LHCN-M2 (cell line): ENCODE data around the gene RIPK4. TPM values are rescaled to one million over a fixed set of nuclear protein-coding genes. Genes with fewer than 3 reads are reported as not detected.
A peak's percentile ranks its signal among the peaks of the same experiment; 100 is the strongest.
"Not testable (repeated sequence)": the region's sequence is repeated elsewhere in the genome, so short reads cannot be mapped to it uniquely, and the experiment has no call there.

ENCODE experiments used
- DNase-seq: peaks from one replicate; pipeline ENCODE4 v3.0.0-alpha.2; 2012; ENCODE audit warnings: low read depth
- total RNA-seq: library from RNA; depleted of rRNA; stranded (reverse); fragments of >200 nt; gene quantifications from 2 replicates; pipeline ENCODE4 v1.2.3, GENCODE V29; 2014

The RIPK4 gene
- total RNA-seq, 1 experiment from 2014 or later: not detected

DNA sequence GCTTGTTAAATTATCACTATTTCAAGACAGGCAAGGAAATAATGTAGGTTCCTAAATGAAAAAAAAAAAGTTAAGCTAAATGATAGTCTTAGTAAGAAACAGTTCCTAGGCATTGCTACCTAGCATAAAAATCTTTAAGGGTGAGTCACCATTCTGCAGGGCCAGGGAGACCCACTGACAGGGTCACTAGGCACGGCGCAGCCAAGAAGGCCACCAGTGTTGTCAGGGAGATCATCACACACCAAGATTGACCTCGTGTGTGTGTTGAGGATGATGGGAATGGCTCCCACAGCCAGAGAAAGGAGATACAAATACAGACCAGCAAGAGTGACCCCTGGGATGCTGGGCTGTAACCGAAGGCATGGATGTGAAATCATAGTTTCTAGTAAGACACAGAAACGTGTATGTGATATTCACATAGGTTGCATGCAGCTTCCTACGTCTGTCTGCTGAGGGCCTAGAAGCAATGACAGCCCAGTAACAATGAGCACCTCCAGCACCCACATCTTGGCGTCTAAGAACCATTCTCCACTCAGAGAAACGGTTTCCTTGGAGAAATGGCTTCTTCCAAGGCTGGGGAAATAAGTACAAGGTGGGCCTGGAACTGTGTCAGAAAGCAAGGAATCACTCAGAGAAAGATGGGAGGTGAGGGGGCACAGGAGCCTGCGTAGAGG lies 29.1 kb downstream of the RIPK4 start:
- no peak for DNase-seq

DNA sequence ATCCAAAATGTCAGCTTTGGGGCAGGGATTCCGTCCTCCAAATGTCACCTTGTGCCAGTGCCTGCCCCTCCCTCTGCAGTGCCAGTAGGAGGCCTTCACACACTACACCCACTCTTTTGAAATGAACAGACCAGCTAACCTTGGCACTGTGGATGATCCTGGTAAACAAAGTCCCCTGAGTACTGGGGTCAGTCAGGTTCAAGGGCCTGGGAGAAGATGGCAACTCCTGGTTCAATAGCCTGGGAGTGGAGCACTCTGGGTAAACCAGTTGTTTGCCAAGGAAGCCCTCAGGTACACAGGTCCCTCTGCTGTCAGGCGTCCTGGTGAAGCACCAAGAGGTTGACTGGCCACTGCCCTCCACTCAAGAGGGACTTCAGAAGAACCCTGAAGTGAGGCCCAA lies 30.4 kb downstream of the RIPK4 start:
- no peak for DNase-seq

- no peak for DNase-seq
Measured at GRCh38 chr21:41733951-41734689, 32.7 kb downstream of the RIPK4 start.

DNA sequence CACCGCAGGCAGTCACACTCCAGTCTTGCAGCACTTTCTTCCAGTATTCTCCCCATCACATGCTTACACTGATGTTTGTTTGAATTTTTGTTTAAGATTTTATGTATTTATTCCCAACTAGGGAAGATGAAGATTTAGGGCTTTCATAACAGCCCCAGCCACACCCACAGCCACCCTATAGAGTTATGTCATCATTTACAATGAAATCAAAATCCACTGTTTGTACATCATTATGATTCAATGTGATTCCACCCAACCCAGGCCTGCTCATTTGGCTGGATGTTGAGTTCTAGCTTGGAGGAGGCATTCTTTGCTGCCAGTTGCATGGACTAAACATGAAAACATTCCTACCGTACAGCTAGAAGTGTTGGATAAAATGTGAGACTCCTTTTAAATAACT lies 35.8 kb downstream of the RIPK4 start:
- DNase-seq: no peak

- no peak for DNase-seq
Measured at GRCh38 chr21:41730367-41730765, 36.5 kb downstream of the RIPK4 start.

DNA sequence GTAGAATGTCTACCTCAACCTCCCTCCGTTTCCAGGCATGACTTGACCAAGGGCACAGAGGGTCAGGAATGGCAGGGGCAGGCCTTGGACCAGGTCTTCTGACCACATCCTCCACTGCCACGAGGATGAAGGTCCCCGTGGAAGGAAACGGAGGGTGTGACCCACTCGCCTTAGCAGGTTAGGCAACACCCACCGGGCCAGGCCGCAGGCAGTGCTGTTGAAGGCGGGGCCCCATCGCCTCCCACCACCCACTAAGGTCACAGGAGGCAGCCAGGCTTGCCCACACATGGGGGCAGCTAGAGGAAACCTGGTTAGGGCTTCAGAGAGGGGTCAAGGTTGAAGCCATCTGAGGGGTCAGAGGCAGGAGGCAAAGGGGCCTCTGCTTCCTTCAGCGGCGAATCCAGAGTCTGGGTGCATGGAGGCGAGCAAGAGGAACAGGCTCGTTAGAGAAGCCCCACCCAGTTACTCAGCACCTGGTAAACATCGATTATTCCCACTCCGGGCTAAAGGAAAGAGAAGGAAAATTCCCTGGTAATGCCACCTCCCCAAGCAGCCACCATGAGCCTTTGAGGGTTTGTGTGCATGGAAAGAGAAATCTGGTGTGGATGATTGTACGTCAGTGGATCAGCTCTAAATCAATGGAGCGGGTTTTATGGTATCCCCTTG lies 37.0 kb downstream of the RIPK4 start:
- DNase-seq: no peak

DNA sequence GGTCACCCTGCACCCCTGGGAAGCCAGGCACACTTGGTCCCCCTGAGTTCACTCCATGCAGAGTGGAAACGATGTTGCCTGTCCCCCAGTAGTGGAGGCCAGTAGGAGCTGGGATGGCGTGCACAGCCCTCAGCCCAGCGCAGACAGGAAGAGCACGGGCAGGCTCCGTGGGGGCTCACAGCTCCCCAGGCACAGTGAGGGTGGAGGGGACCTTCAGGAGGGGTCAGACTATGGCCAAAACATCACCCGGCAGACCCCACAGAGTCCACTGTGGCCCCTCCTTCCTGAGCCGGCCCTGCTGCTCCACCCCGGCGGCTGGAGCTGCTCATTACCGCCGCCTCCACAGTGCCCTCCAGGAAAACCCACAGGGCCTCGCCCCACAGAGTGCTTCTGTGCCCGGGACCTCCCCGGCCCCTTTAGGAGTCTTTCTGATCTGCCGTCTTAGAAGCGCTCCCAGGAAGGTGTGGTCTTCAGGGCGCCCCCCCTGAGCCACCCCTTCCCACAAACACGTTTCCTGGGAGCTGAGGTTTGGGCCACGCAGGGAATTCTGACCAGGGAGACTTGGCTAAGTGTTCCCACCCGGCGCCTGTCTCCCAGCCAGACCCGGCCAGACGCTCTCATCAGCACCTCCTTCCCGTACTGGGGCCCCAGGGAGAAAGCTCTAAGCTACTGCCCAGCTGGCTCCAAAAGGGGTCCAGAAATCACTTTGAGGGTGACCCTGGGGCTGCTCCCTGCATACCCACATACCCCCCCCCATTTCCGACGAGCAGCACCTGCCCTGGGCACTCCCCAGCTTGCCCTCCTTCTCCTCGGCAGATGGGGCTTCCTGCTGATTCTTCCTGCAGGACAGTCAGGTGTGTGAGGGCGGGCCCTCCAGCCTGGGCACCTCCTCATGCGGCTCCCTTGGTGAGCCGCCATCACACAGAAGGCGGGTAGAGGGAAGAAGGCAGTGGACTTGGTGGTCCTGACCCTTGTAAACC lies 38.8 kb downstream of the RIPK4 start:
- no peak for DNase-seq

DNA sequence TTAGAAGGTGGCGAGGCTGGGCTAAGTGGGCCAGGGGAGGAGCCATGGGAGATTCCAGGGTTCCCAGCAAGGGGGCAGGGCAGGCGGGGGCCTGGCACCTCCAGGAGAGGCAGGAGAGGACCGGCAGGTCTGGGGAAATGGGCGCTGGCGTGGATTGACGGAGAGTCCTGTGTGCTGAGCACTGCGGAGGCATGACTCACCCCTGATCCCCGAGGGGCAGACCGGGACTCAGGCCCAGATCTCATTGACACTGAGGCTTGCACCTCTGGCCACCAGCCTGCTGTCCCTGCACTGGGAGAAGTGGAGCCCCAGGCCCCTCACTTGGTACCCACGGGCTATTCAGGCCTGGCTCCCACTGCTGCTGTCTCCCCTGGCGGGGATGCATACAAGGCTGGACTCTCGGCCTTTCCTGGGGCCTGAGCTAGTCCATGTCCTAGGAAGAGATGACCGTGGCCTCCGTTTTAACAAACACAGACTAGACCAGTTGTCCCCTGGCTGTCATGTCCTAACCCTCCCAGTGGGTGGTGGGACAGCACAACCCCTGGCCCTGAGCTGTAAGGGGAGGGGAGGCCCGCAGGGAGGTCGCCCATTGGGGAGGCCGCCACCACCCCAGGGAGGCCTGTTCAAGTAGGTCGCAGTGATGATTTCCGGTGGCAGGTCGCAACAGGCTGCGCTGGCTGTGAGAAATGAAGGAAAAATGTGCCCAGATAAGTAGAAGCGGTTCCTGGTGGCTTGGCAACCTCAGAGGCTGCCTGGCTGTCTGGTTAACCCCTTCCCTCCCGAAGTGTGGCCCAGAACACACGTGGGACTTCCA lies 39.7 kb downstream of the RIPK4 start:
- DNase-seq: peak; percentile 54

DNA sequence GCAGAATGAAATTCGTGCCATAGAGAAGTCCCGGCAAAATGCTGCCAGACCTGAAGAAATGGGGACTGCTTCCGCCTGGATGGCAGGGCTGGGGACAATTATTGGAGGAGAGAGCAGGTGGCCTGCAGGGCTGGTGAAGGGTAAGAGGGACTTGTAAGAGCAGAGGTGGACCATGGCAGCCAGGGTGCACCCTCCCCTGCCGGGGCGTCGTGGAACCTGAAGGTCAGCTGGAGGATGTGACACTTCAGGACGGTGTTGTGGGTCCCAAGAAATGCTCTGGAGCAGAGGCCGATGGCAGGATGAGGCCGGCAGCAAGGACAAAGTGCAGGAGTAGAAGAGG lies 40.3 kb downstream of the RIPK4 start:
- no peak for DNase-seq

DNA sequence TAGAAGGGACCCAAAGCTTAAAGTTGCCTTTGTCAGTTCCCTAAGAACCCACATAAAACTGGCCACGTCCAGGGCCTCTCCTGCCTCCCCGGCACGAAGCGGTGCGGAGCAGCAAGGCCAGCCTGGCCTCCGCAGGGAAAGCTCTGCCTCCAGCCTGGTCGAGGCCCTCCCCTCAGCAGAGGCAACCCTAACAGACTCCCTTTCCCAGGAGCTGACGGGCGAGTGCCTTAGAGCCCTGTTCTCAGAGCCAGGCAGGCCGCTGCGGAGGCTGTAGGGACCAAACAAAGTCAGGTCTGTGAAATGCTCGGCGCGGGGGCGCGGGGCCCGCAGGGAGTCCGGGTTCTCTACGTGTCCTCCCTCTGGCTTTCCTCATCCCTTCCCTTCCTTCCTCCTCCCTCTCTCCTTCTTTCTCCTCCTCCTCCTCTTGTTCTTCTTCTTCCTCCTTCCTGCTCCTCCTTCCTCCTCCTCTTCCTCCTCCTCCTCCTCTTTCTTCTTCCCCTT lies 40.7 kb downstream of the RIPK4 start:
- no peak for DNase-seq

- no peak for DNase-seq
Measured at GRCh38 chr21:41725421-41726031, 41.3 kb downstream of the RIPK4 start.

DNA sequence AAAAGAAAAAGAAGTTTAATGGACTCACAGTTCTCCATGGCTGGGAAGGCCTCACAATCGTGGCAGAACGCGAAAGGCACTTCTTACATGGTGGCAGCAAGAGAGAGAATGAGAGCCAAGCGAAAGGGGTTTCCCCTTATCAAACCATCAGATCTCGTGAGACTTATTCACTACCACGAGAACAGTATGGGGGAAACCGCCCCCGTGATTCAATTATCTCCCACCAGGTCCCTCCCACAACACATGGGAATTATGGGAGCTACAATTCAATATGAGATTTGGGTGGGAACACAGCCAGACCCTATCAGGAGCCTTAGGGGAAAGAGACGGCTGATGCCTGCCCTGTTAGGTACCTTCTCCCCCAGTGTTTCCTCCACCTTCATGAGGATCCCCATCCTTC lies 43.0 kb downstream of the RIPK4 start:
- DNase-seq: not testable (repeated sequence)

GRCh38 chr21:41722052-41723018 lies 44.5 kb downstream of the RIPK4 start:
- DNase-seq: no peak

- no peak for DNase-seq
Measured at GRCh38 chr21:41720250-41720649, 46.6 kb downstream of the RIPK4 start.

DNA sequence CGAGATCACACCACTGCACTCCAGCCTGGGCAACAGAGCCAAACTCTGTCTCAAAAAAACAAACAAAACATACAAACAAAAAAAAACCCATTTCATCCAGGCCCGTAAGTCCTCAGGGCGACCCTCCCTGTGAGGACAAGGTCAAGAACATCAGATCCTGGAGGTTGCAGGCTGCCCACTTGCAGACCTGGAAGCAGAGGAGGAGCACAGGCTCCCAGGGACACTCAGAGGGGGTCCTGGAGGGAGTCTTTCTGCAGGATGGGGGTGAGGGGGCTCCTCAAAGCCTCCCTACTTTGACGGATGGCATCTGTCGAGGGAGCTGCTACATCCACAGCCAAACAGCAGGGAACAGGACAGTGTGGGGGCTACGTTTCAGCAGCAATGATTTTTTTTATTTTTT lies 47.2 kb downstream of the RIPK4 start:
- no peak for DNase-seq

DNA sequence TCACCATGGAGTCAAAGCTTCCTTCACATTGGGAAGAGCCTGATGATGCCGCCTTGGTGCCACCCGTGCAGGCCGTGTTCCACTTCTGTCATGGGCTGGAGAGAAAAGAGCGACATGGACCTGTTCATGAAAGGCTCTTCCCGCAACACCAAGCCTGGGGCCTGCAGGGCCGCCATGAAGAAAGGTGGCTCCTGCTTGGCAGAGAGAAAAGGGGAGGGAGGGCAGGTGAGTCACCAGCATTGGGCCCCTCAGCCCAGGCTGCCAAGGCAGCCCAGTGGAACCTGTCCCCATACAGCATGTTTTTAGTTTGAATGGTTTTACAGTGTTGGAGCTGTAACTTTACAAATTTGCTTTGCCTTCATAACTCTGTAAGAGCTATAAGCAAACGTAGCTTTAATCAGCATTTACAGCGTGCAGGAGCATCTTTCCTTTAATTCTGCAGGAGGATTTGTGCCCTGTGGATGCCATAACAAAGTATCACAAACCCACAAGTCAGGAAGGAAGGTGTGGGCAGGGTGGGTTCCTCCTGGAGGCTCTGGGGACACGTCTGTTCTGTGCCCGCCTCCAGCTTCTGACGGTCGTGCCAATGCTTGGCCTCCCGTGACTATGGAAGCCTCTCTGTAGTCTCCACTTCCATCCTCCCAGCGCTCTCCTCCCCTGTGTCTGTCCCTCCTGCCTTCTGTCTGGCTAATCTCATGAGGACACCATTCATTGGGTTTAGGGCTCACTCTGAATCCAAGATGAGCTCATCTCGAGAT lies 49.1 kb downstream of the RIPK4 start:
- DNase-seq: no peak

GRCh38 chr21:41716751-41717150 lies 50.1 kb downstream of the RIPK4 start:
- no peak for DNase-seq

DNA sequence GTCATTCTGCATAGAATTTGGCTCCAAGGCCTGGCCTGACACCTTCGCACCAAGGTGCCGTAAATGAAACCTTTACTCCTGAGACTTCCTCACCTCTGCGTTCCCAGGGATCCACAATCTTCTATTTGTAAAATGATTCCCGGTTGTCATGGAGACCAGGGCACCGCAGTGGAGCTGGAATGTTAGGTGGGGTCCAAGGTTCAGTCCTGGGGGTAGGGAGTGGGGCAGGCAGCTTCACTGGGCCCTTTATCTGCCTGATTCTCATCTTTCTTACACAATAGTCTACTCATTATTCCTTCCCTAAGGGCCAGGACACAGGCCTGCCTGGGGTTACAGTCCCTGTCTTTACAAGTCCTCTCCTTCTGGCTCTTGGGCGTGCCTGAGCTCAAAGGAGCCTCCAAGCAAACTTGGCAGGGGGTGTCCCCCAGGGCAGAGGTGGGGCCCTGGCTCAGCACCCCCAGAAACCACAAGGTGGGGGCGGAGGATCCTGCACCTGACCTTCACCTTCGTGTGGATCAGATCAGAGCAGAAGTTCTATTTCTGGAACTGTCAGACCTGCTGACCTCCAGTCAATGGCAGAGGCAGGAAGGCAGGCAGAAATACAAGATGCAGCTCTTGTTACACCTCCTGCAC lies 51.1 kb downstream of the RIPK4 start:
- no peak for DNase-seq
